ENCODE results near the gene NAP1L2. TPM values are rescaled to one million over a fixed set of nuclear protein-coding genes. Genes with fewer than 3 reads are reported as not detected.

NAP1L2 gene, protein sequence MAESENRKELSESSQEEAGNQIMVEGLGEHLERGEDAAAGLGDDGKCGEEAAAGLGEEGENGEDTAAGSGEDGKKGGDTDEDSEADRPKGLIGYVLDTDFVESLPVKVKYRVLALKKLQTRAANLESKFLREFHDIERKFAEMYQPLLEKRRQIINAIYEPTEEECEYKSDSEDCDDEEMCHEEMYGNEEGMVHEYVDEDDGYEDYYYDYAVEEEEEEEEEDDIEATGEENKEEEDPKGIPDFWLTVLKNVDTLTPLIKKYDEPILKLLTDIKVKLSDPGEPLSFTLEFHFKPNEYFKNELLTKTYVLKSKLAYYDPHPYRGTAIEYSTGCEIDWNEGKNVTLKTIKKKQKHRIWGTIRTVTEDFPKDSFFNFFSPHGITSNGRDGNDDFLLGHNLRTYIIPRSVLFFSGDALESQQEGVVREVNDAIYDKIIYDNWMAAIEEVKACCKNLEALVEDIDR
- total RNA-seq, result 1 to 10 TPM; 3.8 to 5.1 TPM
- 4.5 TPM for polyA plus RNA-seq (ENCODE audit: insufficient read depth, low read depth, low replicate concordance)
- long read RNA-seq, donor 1, partial matches to known transcripts, result 0 of 4 reads
- long read RNA-seq, donor 1, other reads (novel, unspliced or antisense), result 0 of 4 reads
- long read RNA-seq, donor 2, partial matches to known transcripts, result 0 of 4 reads
- long read RNA-seq, donor 2, other reads (novel, unspliced or antisense), result 0 of 4 reads

GRCh38 chrX:73214426-73215094 is at the start of gene NAP1L2:
Gene NAP1L2 (minus strand): TSS chrX:73214851. CDS start chrX:73214492, 359 bp downstream.
- Histone ChIP-seq H3K4me3 (peak within 1 kb of the TSS; percentile 45 to 63), H3K9me3 (no peaks in the 10 kb centered on the region), H3K4me1 (no peaks in the 10 kb centered on the region), H3K36me3 (ENCODE audit: low read depth, missing control alignments) (no peaks in the 10 kb centered on the region), H3K27ac (peak within 1 kb of the TSS in 1 of 2 donors; percentile 71), H3K27me3 (no peaks in the 10 kb centered on the region)
- DNase-seq, result peak; percentile 65
- no peak for TF ChIP-seq POLR2A (IDR thresholded peaks at IDR 0.05)
- TF ChIP-seq, protein P1, sequence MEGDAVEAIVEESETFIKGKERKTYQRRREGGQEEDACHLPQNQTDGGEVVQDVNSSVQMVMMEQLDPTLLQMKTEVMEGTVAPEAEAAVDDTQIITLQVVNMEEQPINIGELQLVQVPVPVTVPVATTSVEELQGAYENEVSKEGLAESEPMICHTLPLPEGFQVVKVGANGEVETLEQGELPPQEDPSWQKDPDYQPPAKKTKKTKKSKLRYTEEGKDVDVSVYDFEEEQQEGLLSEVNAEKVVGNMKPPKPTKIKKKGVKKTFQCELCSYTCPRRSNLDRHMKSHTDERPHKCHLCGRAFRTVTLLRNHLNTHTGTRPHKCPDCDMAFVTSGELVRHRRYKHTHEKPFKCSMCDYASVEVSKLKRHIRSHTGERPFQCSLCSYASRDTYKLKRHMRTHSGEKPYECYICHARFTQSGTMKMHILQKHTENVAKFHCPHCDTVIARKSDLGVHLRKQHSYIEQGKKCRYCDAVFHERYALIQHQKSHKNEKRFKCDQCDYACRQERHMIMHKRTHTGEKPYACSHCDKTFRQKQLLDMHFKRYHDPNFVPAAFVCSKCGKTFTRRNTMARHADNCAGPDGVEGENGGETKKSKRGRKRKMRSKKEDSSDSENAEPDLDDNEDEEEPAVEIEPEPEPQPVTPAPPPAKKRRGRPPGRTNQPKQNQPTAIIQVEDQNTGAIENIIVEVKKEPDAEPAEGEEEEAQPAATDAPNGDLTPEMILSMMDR (IDR thresholded peaks at IDR 0.05), result no peak
- intact Hi-C loops (cut with DNase I; ENCODE audit: low total_unique reads), result no loop called here
- WGBS, 2 donors, result 0 to 2% methylated on average over 4 to 27 of the region's 30 CpGs

GRCh38 chrX:73262991-73263390 is 48.3 kb upstream of the NAP1L2 start:
- no peak overlapping the region for H3K27ac ChIP-seq
- TF ChIP-seq, protein P1 (IDR thresholded peaks at IDR 0.05), result no peak
- TF ChIP-seq POLR2A (IDR thresholded peaks at IDR 0.05), result no peak
- H3K27me3 ChIP-seq, result no peaks in the 10 kb centered on the region
- DNase-seq, result no peak
- WGBS, 2 donors, result 16 to 23% methylated on average over 2 of the region's 2 CpGs
- intact Hi-C loops (cut with DNase I; ENCODE audit: low total_unique reads), result no loop called here
- no peaks in the 10 kb centered on the region for H3K9me3 ChIP-seq
- H3K36me3 ChIP-seq (ENCODE audit: low read depth, missing control alignments), result no peaks in the 10 kb centered on the region
- H3K4me1 ChIP-seq, result no peaks in the 10 kb centered on the region
- no peak overlapping the region for H3K4me3 ChIP-seq

GRCh38 chrX:73239242-73239641 is 24.6 kb upstream of the NAP1L2 start:
- Histone ChIP-seq H3K4me3 (no peak overlapping the region), H3K27me3 (no peaks in the 10 kb centered on the region), H3K27ac (no peak overlapping the region), H3K36me3 (ENCODE audit: low read depth, missing control alignments) (no peaks in the 10 kb centered on the region), H3K9me3 (no peaks in the 10 kb centered on the region), H3K4me1 (no peaks in the 10 kb centered on the region)
- TF ChIP-seq POLR2A (IDR thresholded peaks at IDR 0.05), result no peak
- TF ChIP-seq, protein P1 (IDR thresholded peaks at IDR 0.05), result no peak
- 27 to 44% methylated on average over 5 of the region's 5 CpGs for WGBS, 2 donors
- intact Hi-C loops (cut with DNase I; ENCODE audit: low total_unique reads), result no loop called here
- DNase-seq, result no peak

DNA sequence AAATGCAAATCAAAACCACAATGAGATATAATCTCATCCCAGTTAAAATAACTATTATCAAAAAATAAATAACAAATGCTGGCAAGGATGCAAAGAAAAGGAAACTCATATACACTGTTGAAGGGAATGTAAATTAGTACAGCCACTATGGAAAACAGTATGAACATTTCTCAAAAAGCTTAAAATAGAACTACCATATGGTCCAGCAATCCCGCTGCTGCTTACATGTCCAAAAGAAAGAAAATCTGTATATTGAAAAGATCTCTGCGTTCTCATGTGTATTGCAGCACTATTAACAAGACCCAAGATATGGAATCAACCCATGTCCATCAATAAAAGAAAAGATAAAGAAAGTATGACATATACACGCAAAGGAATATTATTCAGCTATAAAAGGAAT is 3.0 kb upstream of the NAP1L2 start:
- H3K27ac ChIP-seq, result no peak overlapping the region
- no peaks in the 10 kb centered on the region for H3K36me3 ChIP-seq (ENCODE audit: low read depth, missing control alignments)
- no peaks in the 10 kb centered on the region for H3K4me1 ChIP-seq
- no peak for DNase-seq
- no peak for TF ChIP-seq POLR2A (IDR thresholded peaks at IDR 0.05)
- TF ChIP-seq, protein P1 (IDR thresholded peaks at IDR 0.05), result no peak
- no peaks in the 10 kb centered on the region for H3K9me3 ChIP-seq
- no peaks in the 10 kb centered on the region for H3K27me3 ChIP-seq
- intact Hi-C loops (cut with DNase I; ENCODE audit: low total_unique reads), result no loop called here
- no peak overlapping the region for H3K4me3 ChIP-seq
- 53 to 72% methylated on average over 3 of the region's 3 CpGs for WGBS, 2 donors

All from testis (tissue), 5 donors.